ENCODE measurements around the gene CBLB.

The CBLB gene

GRCh38 chr3:105891101-105891500, 22.3 kb upstream of the CBLB start:
- TF ChIP-seq TAF1 (IDR thresholded peaks at IDR 0.05; ENCODE audit: borderline replicate concordance, insufficient read depth, low read length) = no peak
- TF ChIP-seq FOXP2 (optimal IDR thresholded peaks at IDR 0.05; ENCODE audit: borderline replicate concordance, extremely low read depth, extremely low read length, insufficient read depth) = no peak
- no peak for TF ChIP-seq REST (IDR thresholded peaks at IDR 0.05; ENCODE audit: insufficient read depth in 1 of 2, low read depth in 2 of 2, low read length in 2 of 2)
- TF ChIP-seq POLR2AphosphoS5 (IDR thresholded peaks at IDR 0.05; ENCODE audit: low read depth, low read length) = no peak
- TF ChIP-seq SIN3A (IDR thresholded peaks at IDR 0.05; ENCODE audit: borderline replicate concordance, insufficient read depth, low read length) = no peak

GRCh38 chr3:105888621-105889579, 20.1 kb upstream of the CBLB start:
- TF ChIP-seq REST (IDR thresholded peaks at IDR 0.05; ENCODE audit: insufficient read depth in 1 of 2, low read depth in 2 of 2, low read length in 2 of 2) (no peak), TAF1 (IDR thresholded peaks at IDR 0.05; ENCODE audit: borderline replicate concordance, insufficient read depth, low read length) (no peak), FOXP2 (optimal IDR thresholded peaks at IDR 0.05; ENCODE audit: borderline replicate concordance, extremely low read depth, extremely low read length, insufficient read depth) (no peak), SIN3A (IDR thresholded peaks at IDR 0.05; ENCODE audit: borderline replicate concordance, insufficient read depth, low read length) (no peak), POLR2AphosphoS5 (IDR thresholded peaks at IDR 0.05; ENCODE audit: low read depth, low read length) (no peak)

GRCh38 chr3:105885256-105885655, 16.4 kb upstream of the CBLB start:
- no peak for TF ChIP-seq REST (IDR thresholded peaks at IDR 0.05; ENCODE audit: insufficient read depth in 1 of 2, low read depth in 2 of 2, low read length in 2 of 2)
- TF ChIP-seq TAF1 (IDR thresholded peaks at IDR 0.05; ENCODE audit: borderline replicate concordance, insufficient read depth, low read length) = no peak
- TF ChIP-seq POLR2AphosphoS5 (IDR thresholded peaks at IDR 0.05; ENCODE audit: low read depth, low read length) = no peak
- TF ChIP-seq SIN3A (IDR thresholded peaks at IDR 0.05; ENCODE audit: borderline replicate concordance, insufficient read depth, low read length) = no peak
- no peak for TF ChIP-seq FOXP2 (optimal IDR thresholded peaks at IDR 0.05; ENCODE audit: borderline replicate concordance, extremely low read depth, extremely low read length, insufficient read depth)

- no peak for TF ChIP-seq FOXP2 (optimal IDR thresholded peaks at IDR 0.05; ENCODE audit: borderline replicate concordance, extremely low read depth, extremely low read length, insufficient read depth)
- TF ChIP-seq TAF1 (IDR thresholded peaks at IDR 0.05; ENCODE audit: borderline replicate concordance, insufficient read depth, low read length) = no peak
- no peak for TF ChIP-seq SIN3A (IDR thresholded peaks at IDR 0.05; ENCODE audit: borderline replicate concordance, insufficient read depth, low read length)
- no peak for TF ChIP-seq POLR2AphosphoS5 (IDR thresholded peaks at IDR 0.05; ENCODE audit: low read depth, low read length)
- TF ChIP-seq REST (IDR thresholded peaks at IDR 0.05; ENCODE audit: insufficient read depth in 1 of 2, low read depth in 2 of 2, low read length in 2 of 2) = no peak
Measured at GRCh38 chr3:105883798-105884377, 15.1 kb upstream of the CBLB start.
